ENCODE data around the gene BTF3L4. TPM values are rescaled to one million over a fixed set of nuclear protein-coding genes. Genes with fewer than 3 reads are reported as not detected.

The BTF3L4 gene
- total RNA-seq, 1 donor from 2014 or later, result 47.1 TPM

DNA sequence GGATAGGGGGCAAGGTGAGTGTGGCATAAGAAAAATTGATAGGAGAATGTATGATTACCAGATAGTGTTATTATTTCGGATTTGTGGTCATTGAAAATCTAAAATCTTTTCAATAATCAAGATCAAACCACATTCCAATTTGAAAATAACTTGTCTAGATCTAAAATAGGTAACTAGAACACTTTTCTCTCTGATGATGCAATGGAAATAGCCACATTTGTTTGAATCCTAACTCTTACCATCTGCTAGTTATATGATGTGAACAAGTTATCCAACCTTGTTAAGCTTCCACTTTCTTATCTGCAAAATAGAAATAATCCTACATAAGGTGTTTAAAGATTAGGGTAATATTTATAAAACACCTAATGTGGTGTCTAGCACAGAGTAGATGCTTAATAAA is 3.8 kb downstream of the BTF3L4 start:
- Histone ChIP-seq H4K20me1 (ENCODE audit: insufficient read depth, low read length) (peaks cover 37% of the 10 kb centered on the region), H2AFZ (ENCODE audit: low read depth, low read length) (no peak overlapping the region), H3K4me1 (ENCODE audit: insufficient read depth, low read length) (peaks cover 16% of the 10 kb centered on the region), H3K27me3 (ENCODE audit: insufficient read depth, low read length) (no peaks in the 10 kb centered on the region), H3K27ac (ENCODE audit: low read depth, low read length) (no peak overlapping the region), H3K36me3 (ENCODE audit: insufficient read depth, low read length) (peaks cover 23% of the 10 kb centered on the region), H3K79me2 (ENCODE audit: insufficient read depth, low read length) (peaks cover 70% of the 10 kb centered on the region), H3K4me3 (ENCODE audit: insufficient read depth, low read depth, low read length) (no peak overlapping the region), H3K9me3 (ENCODE audit: insufficient read depth, low read depth, low read length) (no peaks in the 10 kb centered on the region), H3K4me2 (ENCODE audit: low read length) (no peak overlapping the region), H3K9ac (ENCODE audit: low read length) (no peak overlapping the region)
- Mint-ChIP-seq H3K9me3 (ENCODE audit: unreplicated experiment) (no peaks in the 10 kb centered on the region), H3K27me3 (ENCODE audit: low read depth, unreplicated experiment) (no peaks in the 10 kb centered on the region), H3K4me3 (ENCODE audit: unreplicated experiment) (no peak overlapping the region), H3K27ac (ENCODE audit: unreplicated experiment) (no peak overlapping the region), H3K36me3 (ENCODE audit: low read depth, unreplicated experiment) (peaks cover 15% of the 10 kb centered on the region), H3K4me1 (ENCODE audit: low read depth, unreplicated experiment) (peaks cover 16% of the 10 kb centered on the region)
- no peak for TF ChIP-seq EZH2 (IDR thresholded peaks at IDR 0.05; ENCODE audit: insufficient read depth, low read length)
- TF ChIP-seq, protein P1, sequence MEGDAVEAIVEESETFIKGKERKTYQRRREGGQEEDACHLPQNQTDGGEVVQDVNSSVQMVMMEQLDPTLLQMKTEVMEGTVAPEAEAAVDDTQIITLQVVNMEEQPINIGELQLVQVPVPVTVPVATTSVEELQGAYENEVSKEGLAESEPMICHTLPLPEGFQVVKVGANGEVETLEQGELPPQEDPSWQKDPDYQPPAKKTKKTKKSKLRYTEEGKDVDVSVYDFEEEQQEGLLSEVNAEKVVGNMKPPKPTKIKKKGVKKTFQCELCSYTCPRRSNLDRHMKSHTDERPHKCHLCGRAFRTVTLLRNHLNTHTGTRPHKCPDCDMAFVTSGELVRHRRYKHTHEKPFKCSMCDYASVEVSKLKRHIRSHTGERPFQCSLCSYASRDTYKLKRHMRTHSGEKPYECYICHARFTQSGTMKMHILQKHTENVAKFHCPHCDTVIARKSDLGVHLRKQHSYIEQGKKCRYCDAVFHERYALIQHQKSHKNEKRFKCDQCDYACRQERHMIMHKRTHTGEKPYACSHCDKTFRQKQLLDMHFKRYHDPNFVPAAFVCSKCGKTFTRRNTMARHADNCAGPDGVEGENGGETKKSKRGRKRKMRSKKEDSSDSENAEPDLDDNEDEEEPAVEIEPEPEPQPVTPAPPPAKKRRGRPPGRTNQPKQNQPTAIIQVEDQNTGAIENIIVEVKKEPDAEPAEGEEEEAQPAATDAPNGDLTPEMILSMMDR (IDR thresholded peaks at IDR 0.05; ENCODE audit: insufficient read depth, low read depth, low read length), result no peak
- no peak for FAIRE-seq
- DNase-seq (ENCODE audit: low read depth), result no peak

DNA sequence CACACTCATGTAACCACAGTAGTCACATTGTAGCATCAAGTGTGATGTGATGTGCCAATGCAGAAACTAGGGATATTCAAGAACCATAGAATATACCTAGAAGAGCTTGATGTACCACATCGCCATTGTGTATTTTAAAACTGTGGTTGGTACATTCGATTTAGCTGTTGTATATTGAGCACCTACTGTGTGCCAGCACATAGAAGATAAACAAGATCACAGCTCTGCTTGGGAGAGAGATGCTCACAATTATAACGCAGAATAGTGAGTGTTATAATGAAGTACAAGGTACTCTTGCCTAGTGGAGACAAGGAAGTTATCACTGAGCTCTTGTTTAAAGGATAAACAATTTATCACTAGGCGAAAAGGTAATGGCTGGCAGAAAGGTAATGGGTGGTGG is 4.7 kb downstream of the BTF3L4 start:
- no peaks in the 10 kb centered on the region for H3K9me3 Mint-ChIP-seq (ENCODE audit: unreplicated experiment)

DNA sequence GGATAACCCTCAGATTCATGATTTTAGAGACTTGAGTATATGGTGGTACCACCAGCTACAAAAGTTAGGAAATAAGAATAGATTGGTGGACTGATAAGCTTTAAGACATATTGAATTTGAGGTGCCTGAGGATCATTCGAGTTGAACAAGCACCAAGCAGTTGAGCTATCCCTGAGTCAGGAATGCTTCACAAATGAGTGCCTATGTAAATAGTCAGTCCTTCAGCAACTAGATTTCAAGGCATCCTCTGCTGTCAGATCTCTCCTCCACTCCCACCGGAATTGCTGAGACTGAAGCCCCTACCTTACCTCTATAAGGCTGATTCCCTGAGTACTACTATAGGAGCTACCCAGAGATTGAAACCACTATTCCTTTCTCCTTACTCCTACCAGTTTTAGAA is 7.1 kb downstream of the BTF3L4 start:
- peaks cover 8% of the 10 kb centered on the region for H3K4me1 ChIP-seq (ENCODE audit: insufficient read depth, low read length)
- no peaks in the 10 kb centered on the region for H3K9me3 ChIP-seq (ENCODE audit: insufficient read depth, low read depth, low read length)
- H3K4me3 ChIP-seq (ENCODE audit: insufficient read depth, low read depth, low read length), result no peak overlapping the region
- Mint-ChIP-seq H3K27me3 (ENCODE audit: low read depth, unreplicated experiment) (no peaks in the 10 kb centered on the region), H3K9me3 (ENCODE audit: unreplicated experiment) (no peaks in the 10 kb centered on the region), H3K27ac (ENCODE audit: unreplicated experiment) (no peak overlapping the region), H3K4me3 (ENCODE audit: unreplicated experiment) (no peak overlapping the region), H3K36me3 (ENCODE audit: low read depth, unreplicated experiment) (peaks cover 12% of the 10 kb centered on the region), H3K4me1 (ENCODE audit: low read depth, unreplicated experiment) (peaks cover 6% of the 10 kb centered on the region)
- no peak overlapping the region for H2AFZ ChIP-seq (ENCODE audit: low read depth, low read length)
- no peak overlapping the region for H3K27ac ChIP-seq (ENCODE audit: low read depth, low read length)
- peaks cover 52% of the 10 kb centered on the region for H3K79me2 ChIP-seq (ENCODE audit: insufficient read depth, low read length)
- peaks cover 37% of the 10 kb centered on the region for H4K20me1 ChIP-seq (ENCODE audit: insufficient read depth, low read length)
- no peak overlapping the region for H3K4me2 ChIP-seq (ENCODE audit: low read length)
- peaks cover 35% of the 10 kb centered on the region for H3K36me3 ChIP-seq (ENCODE audit: insufficient read depth, low read length)
- no peak for TF ChIP-seq EZH2 (IDR thresholded peaks at IDR 0.05; ENCODE audit: insufficient read depth, low read length)
- TF ChIP-seq, protein P1 (IDR thresholded peaks at IDR 0.05; ENCODE audit: insufficient read depth, low read depth, low read length), result no peak
- DNase-seq (ENCODE audit: low read depth), result no peak
- H3K27me3 ChIP-seq (ENCODE audit: insufficient read depth, low read length), result no peaks in the 10 kb centered on the region
- no peak for FAIRE-seq
- no peak overlapping the region for H3K9ac ChIP-seq (ENCODE audit: low read length)

More for the DNA sequence above, 4.7 kb downstream of the BTF3L4 start:
- no peak for FAIRE-seq
- peaks cover 24% of the 10 kb centered on the region for H3K36me3 ChIP-seq (ENCODE audit: insufficient read depth, low read length)
- peaks cover 37% of the 10 kb centered on the region for H4K20me1 ChIP-seq (ENCODE audit: insufficient read depth, low read length)
- H3K9me3 ChIP-seq (ENCODE audit: insufficient read depth, low read depth, low read length), result no peaks in the 10 kb centered on the region
- Mint-ChIP-seq H3K36me3 (ENCODE audit: low read depth, unreplicated experiment) (peaks cover 15% of the 10 kb centered on the region), H3K4me1 (ENCODE audit: low read depth, unreplicated experiment) (peaks cover 16% of the 10 kb centered on the region), H3K27ac (ENCODE audit: unreplicated experiment) (no peak overlapping the region), H3K4me3 (ENCODE audit: unreplicated experiment) (no peak overlapping the region), H3K27me3 (ENCODE audit: low read depth, unreplicated experiment) (no peaks in the 10 kb centered on the region)
- H3K4me3 ChIP-seq (ENCODE audit: insufficient read depth, low read depth, low read length), result no peak overlapping the region
- H3K27ac ChIP-seq (ENCODE audit: low read depth, low read length), result no peak overlapping the region
- H3K27me3 ChIP-seq (ENCODE audit: insufficient read depth, low read length), result no peaks in the 10 kb centered on the region
- no peak overlapping the region for H2AFZ ChIP-seq (ENCODE audit: low read depth, low read length)
- TF ChIP-seq EZH2 (IDR thresholded peaks at IDR 0.05; ENCODE audit: insufficient read depth, low read length), result no peak
- TF ChIP-seq, protein P1 (IDR thresholded peaks at IDR 0.05; ENCODE audit: insufficient read depth, low read depth, low read length), result no peak
- H3K4me2 ChIP-seq (ENCODE audit: low read length), result no peak overlapping the region
- H3K4me1 ChIP-seq (ENCODE audit: insufficient read depth, low read length), result peaks cover 16% of the 10 kb centered on the region
- no peak overlapping the region for H3K9ac ChIP-seq (ENCODE audit: low read length)
- peaks cover 69% of the 10 kb centered on the region for H3K79me2 ChIP-seq (ENCODE audit: insufficient read depth, low read length)
- no peak for DNase-seq (ENCODE audit: low read depth)

Measured in astrocyte (in vitro differentiated cells and primary cell).